HG03159 (cell line): ENCODE data around the gene DLG5.

ENCODE experiments used
- ATAC-seq: cut with Tn5 transposase; IDR thresholded peaks from one replicate; pipeline ENCODE4 v1.9.1; 2021; ENCODE audit warnings: mild to moderate bottlenecking, moderate library complexity; ENCODE audit not compliant: unreplicated experiment

Gene DLG5

GRCh38 chr10:77915319-77916105 lies 11.0 kb downstream of the DLG5 start:
- no peak for ATAC-seq

GRCh38 chr10:77913090-77913489 lies 13.5 kb downstream of the DLG5 start:
- ATAC-seq: no peak

GRCh38 chr10:77912576-77912975 lies 14.0 kb downstream of the DLG5 start:
- no peak for ATAC-seq

- ATAC-seq: no peak
These were observed 14.9 kb downstream of the DLG5 start for GRCh38 chr10:77911535-77912123.

GRCh38 chr10:77910524-77911145 lies 15.9 kb downstream of the DLG5 start:
- ATAC-seq: no peak

- ATAC-seq: no peak
These were observed 16.7 kb downstream of the DLG5 start for GRCh38 chr10:77909749-77910375.

- ATAC-seq: no peak
These were observed 17.4 kb downstream of the DLG5 start for GRCh38 chr10:77909021-77909748.

- no peak for ATAC-seq
These were observed 18.4 kb downstream of the DLG5 start for GRCh38 chr10:77907900-77908717.

- ATAC-seq: no peak
These were observed 19.1 kb downstream of the DLG5 start for GRCh38 chr10:77907462-77907861.

- no peak for ATAC-seq
These were observed 19.6 kb downstream of the DLG5 start for GRCh38 chr10:77906951-77907421.

GRCh38 chr10:77905781-77906180 lies 20.8 kb downstream of the DLG5 start:
- ATAC-seq: no peak

- ATAC-seq: no peak
These were observed 21.3 kb downstream of the DLG5 start for GRCh38 chr10:77905086-77905748.

- ATAC-seq: no peak
These were observed 22.3 kb downstream of the DLG5 start for GRCh38 chr10:77904100-77904840.

- no peak for ATAC-seq
These were observed 24.4 kb downstream of the DLG5 start for GRCh38 chr10:77902159-77902558.

GRCh38 chr10:77901743-77902142 lies 24.8 kb downstream of the DLG5 start:
- ATAC-seq: no peak

- ATAC-seq: no peak
These were observed 26.9 kb downstream of the DLG5 start for GRCh38 chr10:77899690-77900089.

GRCh38 chr10:77899080-77899477 lies 27.5 kb downstream of the DLG5 start:
- no peak for ATAC-seq

GRCh38 chr10:77898323-77899079 lies 28.1 kb downstream of the DLG5 start:
- ATAC-seq: no peak
